Activated T-cell treated with anti-CD3 and anti-CD28 coated beads, Interleukin-2, amount 50 U/mL, for 24 hours (primary cell): ENCODE results near the gene MRPL12.

Experiments
- DNase-seq: peaks from one replicate; pipeline ENCODE4 v3.0.0-alpha.2; 2020
- H3K27ac Mint-ChIP-seq: 2 replicates; pipeline ENCODE4 v1.8.0; 2020; ENCODE audit warnings: mild to moderate bottlenecking, mixed read lengths
- H3K27me3 Mint-ChIP-seq: 2 replicates; pipeline ENCODE4 v1.8.0; 2020; ENCODE audit warnings: mixed read lengths
- H3K36me3 Mint-ChIP-seq: 2 replicates; pipeline ENCODE4 v1.8.0; 2020; ENCODE audit warnings: low read depth, mixed read lengths
- H3K4me1 Mint-ChIP-seq: 2 replicates; pipeline ENCODE4 v1.8.0; 2020; ENCODE audit warnings: low read depth, mixed read lengths
- H3K4me3 Mint-ChIP-seq: 2 replicates; pipeline ENCODE4 v1.8.0; 2020; ENCODE audit warnings: mild to moderate bottlenecking, moderate library complexity, mixed read lengths
- H3K9me3 Mint-ChIP-seq: 2 replicates; pipeline ENCODE4 v1.8.0; 2020; ENCODE audit warnings: mixed read lengths

MRPL12 gene

DNA sequence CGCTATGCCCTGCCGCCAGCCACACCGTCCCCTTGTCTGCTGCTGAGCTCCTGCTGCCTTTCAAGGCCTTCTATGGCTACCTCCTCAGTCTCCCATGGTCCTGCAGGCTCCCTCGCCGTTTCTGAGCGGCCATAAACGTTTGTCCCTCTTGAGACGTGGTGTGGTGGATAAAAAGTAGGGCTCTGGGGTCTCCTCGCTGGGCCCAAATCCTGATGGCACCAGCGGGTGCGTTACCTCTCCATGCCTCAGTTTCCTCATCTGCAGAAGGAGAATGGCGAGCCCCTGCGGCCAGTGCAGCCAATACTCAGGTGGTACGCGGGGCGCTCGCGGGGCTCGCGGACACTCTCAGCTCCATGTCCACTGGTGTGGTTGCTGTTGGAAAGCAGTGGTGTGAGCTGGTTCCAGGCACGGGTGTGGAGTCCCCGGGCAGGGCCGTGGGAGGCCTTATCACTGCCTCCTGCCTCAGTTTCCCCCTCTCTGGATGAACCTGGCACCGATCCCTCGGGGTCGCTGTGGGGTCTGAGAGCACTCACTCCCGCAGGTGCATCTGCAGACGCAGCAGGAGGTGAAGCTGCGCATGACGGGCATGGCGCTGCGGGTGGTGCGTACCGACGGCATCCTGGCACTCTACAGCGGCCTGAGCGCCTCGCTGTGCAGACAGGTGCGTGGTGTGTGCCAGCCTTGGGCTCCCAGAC, 11.4 kb downstream of the MRPL12 start:
- H3K4me1 Mint-ChIP-seq, result peaks cover 32% of the 10 kb centered on the region
- H3K27me3 Mint-ChIP-seq, result no peaks in the 10 kb centered on the region
- DNase-seq, result no peak
- peaks cover 38% of the 10 kb centered on the region for H3K36me3 Mint-ChIP-seq
- H3K9me3 Mint-ChIP-seq, result no peaks in the 10 kb centered on the region
- H3K4me3 Mint-ChIP-seq, result peak overlapping the region; percentile 92
- H3K27ac Mint-ChIP-seq, result no peak overlapping the region

DNA sequence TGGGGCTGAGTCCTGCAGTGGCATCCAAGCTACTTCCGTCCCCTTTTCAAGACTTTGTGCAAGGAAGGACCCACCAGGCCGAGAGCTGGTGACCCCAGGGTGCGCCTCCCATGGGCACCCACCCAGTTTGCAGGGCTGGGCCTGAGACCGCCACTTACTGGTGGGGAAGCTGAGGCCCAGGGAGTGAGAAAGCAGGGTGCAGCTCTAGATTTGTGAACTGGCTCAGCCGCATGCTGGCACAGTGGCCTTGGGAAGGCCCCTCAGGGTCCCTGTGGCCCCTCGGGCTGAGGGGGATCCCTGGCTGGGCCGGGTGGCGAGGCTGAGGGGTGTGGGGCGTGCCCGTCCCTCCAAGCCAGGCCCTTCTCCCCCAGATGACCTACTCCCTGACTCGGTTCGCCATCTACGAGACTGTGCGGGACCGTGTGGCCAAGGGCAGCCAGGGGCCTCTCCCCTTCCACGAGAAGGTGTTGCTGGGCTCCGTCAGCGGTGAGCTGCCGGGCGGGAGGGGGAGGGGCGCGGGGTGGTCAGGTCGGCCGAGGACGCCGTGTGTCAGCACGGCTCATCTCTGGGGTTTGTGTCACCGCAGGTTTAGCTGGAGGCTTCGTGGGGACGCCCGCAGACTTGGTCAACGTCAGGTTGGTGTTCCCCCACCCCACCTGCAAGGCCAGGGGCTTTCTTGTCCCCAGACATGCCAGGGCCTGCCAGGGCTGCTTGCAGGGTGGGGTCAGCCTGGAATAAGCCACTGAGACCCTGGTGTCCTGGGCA, 12.1 kb downstream of the MRPL12 start:
- Mint-ChIP-seq H3K27me3 (no peaks in the 10 kb centered on the region), H3K36me3 (peaks cover 39% of the 10 kb centered on the region), H3K4me3 (no peak overlapping the region), H3K4me1 (peaks cover 28% of the 10 kb centered on the region), H3K27ac (no peak overlapping the region), H3K9me3 (no peaks in the 10 kb centered on the region)
- no peak for DNase-seq

DNA sequence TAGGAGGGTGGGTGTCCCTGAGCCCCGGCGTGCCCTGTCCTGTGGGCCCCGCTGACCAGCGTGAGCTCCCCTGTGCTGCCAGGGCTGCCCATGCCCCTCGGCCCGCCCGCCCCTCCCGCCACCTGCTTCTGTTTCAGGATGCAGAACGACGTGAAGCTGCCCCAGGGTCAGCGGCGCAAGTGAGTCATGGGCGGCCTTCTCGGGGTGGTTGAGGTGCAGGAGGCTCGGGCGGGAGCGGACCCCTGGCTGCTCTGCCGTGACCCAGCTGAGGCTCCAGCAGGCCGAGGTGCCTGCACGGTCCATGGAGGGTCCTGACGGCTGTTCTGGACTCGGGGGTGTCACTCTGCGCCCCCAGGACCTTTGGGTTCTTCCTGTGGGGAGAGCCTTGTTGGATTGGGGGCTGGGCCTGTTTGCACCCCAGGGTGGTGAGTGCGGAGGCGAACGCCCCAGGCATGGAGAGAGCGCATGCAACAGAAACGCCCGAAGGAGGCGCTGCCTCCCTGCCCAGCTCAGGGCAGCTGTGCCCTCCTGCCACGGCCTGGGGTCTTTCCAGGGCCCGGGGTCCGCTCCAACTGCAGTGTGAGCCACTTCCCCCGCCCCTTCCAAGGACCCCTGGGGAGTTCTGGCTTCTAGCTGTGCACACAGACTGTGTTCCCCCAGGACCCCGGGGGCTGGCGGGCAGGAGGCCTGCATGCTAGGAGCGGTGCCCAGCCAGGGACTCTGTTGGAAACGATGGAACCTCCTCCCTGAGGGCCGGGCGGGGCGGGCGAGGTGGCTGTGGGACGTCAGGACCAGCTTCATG, 12.9 kb downstream of the MRPL12 start:
- no peak for DNase-seq
- Mint-ChIP-seq H3K4me3 (no peak overlapping the region), H3K9me3 (no peaks in the 10 kb centered on the region), H3K27ac (no peak overlapping the region), H3K36me3 (peaks cover 43% of the 10 kb centered on the region), H3K4me1 (peaks cover 21% of the 10 kb centered on the region), H3K27me3 (no peaks in the 10 kb centered on the region)

DNA sequence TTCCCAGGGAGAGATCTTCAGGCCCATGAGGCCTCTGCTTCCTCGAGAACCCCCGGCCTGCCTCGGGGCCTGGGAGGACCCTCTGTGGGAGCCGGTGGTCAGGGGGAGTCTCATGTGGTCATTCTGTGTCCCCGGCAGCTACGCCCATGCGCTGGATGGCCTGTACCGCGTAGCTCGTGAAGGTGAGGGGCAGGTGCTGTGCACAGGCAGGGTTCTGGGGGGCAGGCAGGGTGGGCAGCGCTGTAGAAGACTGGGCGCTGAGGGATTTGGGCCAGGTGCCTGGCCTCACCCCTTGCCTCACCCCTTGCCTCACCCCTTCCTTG, 13.5 kb downstream of the MRPL12 start:
- H3K27me3 Mint-ChIP-seq, result no peaks in the 10 kb centered on the region
- H3K4me3 Mint-ChIP-seq, result no peak overlapping the region
- H3K36me3 Mint-ChIP-seq, result peaks cover 44% of the 10 kb centered on the region
- DNase-seq, result no peak
- no peak overlapping the region for H3K27ac Mint-ChIP-seq
- no peaks in the 10 kb centered on the region for H3K9me3 Mint-ChIP-seq
- H3K4me1 Mint-ChIP-seq, result peaks cover 15% of the 10 kb centered on the region

DNA sequence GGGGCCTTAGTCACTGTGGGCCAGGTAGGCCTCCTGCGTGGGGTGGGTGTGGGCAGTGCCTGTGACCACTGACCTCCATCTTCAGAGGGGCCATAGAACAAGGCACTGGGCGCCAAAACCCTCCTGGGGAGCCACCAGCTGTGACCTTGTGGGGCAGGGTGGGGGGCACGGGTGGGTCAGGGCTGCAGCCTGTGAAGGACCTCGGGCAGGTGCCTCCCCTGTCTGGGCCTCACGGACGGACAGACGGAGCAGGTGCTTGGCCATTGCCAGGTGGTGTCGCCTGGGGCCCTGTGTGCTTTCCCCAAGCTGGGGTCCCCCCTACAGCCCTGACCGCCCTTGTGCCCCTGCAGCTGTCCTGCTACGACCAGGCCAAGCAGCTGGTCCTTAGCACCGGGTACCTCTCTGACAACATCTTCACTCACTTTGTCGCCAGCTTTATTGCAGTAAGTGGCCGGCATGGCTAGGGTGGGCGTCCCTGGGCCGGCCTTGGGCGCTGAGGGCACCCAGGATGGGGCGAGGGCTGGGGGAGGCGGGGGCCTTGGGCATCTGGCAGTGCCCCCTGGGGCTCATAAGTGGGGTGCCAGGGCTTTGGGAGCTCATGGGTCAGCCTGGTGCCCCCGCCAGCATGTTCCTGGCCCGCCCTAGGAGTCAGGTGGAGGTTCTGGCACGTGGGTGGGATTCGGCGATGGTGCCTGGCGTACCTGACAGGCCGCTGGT, 14.0 kb downstream of the MRPL12 start:
- H3K27ac Mint-ChIP-seq, result no peak overlapping the region
- H3K9me3 Mint-ChIP-seq, result no peaks in the 10 kb centered on the region
- no peak overlapping the region for H3K4me3 Mint-ChIP-seq
- no peaks in the 10 kb centered on the region for H3K27me3 Mint-ChIP-seq
- peaks cover 44% of the 10 kb centered on the region for H3K36me3 Mint-ChIP-seq
- peaks cover 14% of the 10 kb centered on the region for H3K4me1 Mint-ChIP-seq
- no peak for DNase-seq

DNA sequence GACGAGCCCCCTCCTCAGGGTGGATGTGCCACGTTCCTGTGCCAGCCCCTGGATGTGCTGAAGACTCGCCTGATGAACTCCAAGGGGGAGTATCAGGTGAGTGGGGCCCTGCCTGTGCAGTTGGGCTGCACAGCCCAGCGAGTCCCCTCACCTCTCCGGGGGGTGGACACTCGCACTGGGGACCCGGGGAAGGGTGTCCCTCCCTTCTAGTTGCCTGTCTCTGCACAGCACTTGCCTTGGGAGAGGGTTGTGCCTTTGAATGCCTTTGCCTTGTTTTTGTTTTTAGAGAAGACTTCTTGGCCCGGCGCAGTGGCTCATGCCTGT, 14.6 kb downstream of the MRPL12 start:
- no peak overlapping the region for H3K27ac Mint-ChIP-seq
- peaks cover 42% of the 10 kb centered on the region for H3K36me3 Mint-ChIP-seq
- no peak for DNase-seq
- no peaks in the 10 kb centered on the region for H3K9me3 Mint-ChIP-seq
- H3K4me1 Mint-ChIP-seq, result peaks cover 13% of the 10 kb centered on the region
- no peak overlapping the region for H3K4me3 Mint-ChIP-seq
- no peaks in the 10 kb centered on the region for H3K27me3 Mint-ChIP-seq

DNA sequence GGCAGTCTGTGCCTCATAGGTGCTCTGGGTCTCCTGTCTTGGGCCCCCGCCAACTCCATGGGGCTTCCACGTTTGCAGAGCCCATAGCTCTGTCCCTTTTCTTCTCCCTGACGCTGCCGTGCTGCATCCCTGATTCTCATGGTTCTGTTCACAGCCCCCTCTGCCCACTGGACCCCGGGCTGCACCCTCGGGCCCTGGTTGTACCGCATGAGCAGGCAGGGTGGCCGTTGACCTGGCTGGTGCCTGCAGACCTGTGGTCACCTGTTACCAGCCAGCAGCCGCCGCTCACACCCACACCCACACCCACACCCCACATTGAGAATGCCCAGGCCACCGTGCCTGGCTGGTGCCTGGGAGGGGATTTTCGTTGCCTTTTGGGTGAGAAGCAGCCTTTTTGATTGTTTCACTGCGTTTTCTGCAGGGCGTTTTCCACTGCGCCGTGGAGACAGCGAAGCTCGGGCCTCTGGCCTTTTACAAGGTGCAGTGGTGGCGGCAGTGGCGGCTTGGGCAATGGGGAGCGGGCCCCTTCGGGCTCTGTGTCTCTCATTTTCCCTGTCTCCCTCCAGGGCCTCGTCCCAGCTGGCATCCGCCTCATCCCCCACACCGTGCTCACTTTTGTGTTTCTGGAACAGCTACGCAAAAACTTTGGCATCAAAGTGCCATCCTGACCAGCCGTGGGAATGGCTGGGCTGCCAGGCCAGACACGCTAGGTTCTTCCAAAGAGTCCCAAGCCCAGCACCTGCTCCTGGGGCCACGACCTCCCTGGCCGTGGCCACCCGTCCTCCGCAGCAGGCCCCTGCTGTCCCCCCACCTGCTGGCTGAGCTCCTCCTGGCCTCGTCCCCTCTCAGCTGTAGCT, 16.5 kb downstream of the MRPL12 start:
- Mint-ChIP-seq H3K4me3 (no peak overlapping the region), H3K27me3 (peaks cover 11% of the 10 kb centered on the region), H3K4me1 (no peaks in the 10 kb centered on the region), H3K9me3 (no peaks in the 10 kb centered on the region), H3K27ac (peak overlapping the region; percentile 27), H3K36me3 (peaks cover 34% of the 10 kb centered on the region)
- no peak for DNase-seq

DNA sequence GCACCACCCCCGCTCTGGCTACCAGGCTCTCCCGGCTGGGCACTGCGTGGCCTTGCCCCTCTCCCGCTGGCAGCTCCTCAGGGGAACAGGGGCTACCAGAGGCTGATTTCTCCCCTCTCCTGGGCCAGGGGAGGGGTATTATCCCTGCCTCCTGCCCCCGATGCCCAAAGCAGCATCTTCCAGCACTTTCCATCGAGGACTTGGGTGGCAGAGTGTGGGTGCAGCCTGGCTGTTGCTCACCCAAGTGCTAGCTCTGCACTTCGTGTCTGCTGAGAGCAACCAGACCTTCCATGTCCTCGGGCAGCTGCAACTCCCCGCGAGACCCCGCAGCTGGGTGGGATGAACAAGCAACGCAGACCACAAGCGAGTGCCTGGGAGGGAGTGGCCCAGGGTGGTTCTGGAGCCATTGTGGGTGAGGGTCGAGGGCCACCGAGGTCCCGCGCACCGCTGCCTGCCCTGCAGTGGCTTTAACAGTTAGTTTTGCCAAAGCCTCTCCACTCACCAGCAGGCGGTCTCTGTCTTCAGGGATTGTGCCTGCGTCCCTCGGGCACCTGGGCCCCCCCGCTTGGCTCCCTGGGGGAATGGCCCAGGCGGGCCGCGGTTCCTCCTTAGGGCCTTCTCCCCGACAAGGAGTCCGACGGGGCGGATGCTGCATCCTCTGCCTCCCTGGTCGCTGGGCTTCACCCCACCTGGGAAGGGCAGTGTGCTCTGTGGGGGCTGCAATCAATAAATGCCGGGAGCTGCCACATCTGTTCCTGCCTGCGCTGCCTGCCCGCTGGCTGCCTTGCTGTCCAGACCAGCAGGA, 17.3 kb downstream of the MRPL12 start:
- Mint-ChIP-seq H3K4me1 (no peaks in the 10 kb centered on the region), H3K36me3 (peaks cover 29% of the 10 kb centered on the region)

DNA sequence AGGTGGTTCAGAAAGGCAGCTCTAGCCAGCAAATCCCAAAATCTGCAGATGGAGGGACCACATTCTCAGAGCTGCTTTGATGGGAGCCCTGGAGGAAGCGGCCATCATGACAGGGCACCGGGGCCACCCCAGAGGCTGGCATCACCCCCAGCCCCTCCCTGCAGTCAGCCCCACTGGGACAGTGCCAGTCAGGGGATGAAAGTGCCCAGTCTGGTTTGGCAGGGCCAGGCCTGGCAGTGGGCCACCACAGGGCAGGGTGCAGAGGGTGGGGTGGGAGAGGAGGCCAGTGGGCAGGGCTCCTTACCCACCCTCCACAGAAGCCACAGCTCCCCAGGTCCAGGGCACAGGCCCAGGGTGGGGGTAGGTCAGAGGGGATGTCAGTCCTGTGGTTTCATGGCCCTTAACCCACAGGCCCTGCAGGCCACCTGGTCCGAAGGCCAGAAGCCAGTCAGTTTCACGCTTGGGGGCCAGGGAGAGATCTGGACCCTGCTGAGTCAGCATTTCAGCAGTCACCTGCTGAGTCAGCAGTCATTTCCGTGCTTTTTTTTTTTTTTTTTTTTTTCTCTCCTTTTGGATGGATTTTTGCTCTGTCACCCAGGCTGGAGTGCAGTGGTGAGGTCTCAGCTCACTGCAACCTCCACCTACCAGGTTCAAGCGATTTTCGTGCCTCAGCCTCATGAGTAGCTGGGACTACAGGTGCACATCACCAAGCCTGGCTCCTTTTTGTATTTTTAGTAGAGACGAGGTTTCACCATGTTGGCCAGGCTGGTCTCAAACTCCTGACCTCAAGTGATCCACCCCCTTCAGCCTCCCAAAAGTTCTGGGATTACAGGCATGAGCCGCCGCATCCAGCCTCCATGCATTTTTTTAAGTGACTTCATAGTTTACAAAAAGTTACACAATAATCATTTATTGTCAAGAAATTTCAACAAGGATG, 19.3 kb downstream of the MRPL12 start:
- Mint-ChIP-seq H3K9me3 (no peaks in the 10 kb centered on the region), H3K4me3 (no peak overlapping the region), H3K36me3 (peaks cover 27% of the 10 kb centered on the region), H3K27ac (no peak overlapping the region), H3K27me3 (peaks cover 18% of the 10 kb centered on the region), H3K4me1 (no peaks in the 10 kb centered on the region)
- DNase-seq, result no peak

More for the DNA sequence above, 17.3 kb downstream of the MRPL12 start:
- Mint-ChIP-seq H3K4me3 (no peak overlapping the region), H3K9me3 (no peaks in the 10 kb centered on the region), H3K27ac (no peak overlapping the region), H3K27me3 (peaks cover 11% of the 10 kb centered on the region)
- DNase-seq, result no peak

DNA sequence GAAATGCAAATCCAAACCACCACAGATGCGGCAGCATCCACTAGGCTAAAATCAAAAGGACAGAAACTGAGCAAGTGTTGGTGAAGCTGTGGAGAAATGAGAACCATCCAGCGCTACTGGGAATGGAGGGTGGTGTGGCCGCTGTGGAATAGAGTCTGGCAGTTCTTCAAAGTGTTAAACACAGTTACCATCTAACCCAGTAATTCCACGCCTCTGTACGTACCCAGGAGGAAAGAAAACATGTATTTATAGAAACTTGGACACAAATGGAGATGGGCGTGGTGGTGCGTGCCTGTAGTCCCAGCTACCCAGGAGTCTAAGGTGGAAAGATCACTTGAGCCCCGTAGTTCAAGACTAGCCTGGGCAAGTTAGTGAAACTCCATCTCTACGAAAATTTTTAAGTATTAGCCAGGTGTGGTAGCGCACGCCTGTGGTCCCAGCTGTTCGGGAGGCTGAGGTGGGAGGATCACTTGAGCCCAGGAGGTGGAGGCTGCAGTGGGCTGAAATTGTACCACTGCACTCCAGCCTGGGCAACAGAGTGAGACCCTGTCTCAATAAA, 20.6 kb downstream of the MRPL12 start:
- peaks cover 17% of the 10 kb centered on the region for H3K36me3 Mint-ChIP-seq
- H3K4me3 Mint-ChIP-seq, result no peak overlapping the region
- H3K4me1 Mint-ChIP-seq, result no peaks in the 10 kb centered on the region
- no peak for DNase-seq
- H3K27ac Mint-ChIP-seq, result no peak overlapping the region
- no peaks in the 10 kb centered on the region for H3K9me3 Mint-ChIP-seq
- H3K27me3 Mint-ChIP-seq, result peaks cover 18% of the 10 kb centered on the region

DNA sequence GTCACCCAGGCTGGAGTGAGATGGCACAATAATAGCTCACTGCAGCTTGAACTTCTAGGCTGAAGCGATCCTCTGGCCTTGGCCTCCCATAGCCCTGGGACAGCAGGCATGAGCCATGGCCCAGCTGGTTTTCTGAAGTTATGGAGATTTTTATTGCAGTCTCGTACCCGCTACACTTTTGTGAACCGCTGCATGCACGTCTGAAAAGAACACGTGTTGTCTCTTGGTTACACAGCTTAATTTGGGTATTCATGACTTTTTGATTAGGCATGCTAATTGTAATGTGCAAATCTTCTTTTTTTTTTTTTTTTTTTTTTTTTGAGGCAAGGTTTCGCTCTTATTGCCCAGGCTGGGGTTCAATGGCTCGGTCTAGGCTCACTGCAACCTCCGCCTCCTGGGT, 22.3 kb downstream of the MRPL12 start:
- no peak for DNase-seq
- Mint-ChIP-seq H3K27ac (no peak overlapping the region), H3K4me1 (no peaks in the 10 kb centered on the region), H3K27me3 (peaks cover 22% of the 10 kb centered on the region), H3K36me3 (peaks cover 4% of the 10 kb centered on the region), H3K9me3 (no peaks in the 10 kb centered on the region), H3K4me3 (no peak overlapping the region)

DNA sequence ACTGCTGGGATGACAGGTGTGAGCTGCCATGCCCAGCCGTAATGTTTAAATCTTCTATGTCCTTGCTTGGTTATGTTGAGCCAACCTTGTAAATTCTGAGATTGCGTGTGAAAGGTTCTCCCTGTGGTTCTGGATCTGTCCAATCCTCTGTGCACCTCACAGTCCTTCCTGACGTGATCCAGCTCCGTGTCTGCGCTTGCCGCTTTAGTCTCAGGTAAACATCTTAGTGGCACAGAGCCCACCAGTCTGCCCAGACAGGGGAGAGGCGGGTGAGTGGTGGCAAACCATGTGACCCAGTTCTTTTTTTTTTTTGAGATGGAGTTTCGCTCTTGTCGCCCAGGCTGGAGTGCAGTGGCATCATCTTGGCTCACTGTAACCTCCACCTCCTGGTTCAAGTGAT, 22.8 kb downstream of the MRPL12 start:
- Mint-ChIP-seq H3K27ac (no peak overlapping the region), H3K4me3 (no peak overlapping the region), H3K27me3 (peaks cover 26% of the 10 kb centered on the region)

More for the DNA sequence above, 22.8 kb downstream of the MRPL12 start:
- no peak for DNase-seq
- H3K4me1 Mint-ChIP-seq, result no peaks in the 10 kb centered on the region
- H3K9me3 Mint-ChIP-seq, result no peaks in the 10 kb centered on the region
- H3K36me3 Mint-ChIP-seq, result peaks cover 1% of the 10 kb centered on the region
